Sigmoid colon (tissue), 4 donors: ENCODE measurements around the gene SLCO6A1.

ENCODE experiments used
- POLR2A ChIP-seq, 2 donors: fragments of 450-650 bp; IDR thresholded peaks; one replicate each; pipeline ENCODE4 v1.6.1; 2016; ENCODE audit warnings: antibody characterized with exemption in 2 of 2, mild to moderate bottlenecking in 2 of 2, moderate library complexity in 2 of 2
- POLR2AphosphoS5 ChIP-seq, 4 donors: sonication (generic); formaldehyde crosslinking; IDR thresholded peaks; one replicate each; pipeline ENCODE4 v1.6.1; 2017; ENCODE audit warnings: antibody characterized with exemption in 4 of 4
- TF ChIP-seq, protein P1 (sequence below), 4 experiments: fragments of 450-650 bp in 3 of 4; fragments of 200-600 bp in 1 of 4; IDR thresholded peaks; one replicate each; pipeline ENCODE4 v1.5.1; 2016 to 2019; ENCODE audit warnings: antibody characterized with exemption in 4 of 4, mild to moderate bottlenecking in 3 of 4, moderate library complexity in 2 of 4

DNA sequence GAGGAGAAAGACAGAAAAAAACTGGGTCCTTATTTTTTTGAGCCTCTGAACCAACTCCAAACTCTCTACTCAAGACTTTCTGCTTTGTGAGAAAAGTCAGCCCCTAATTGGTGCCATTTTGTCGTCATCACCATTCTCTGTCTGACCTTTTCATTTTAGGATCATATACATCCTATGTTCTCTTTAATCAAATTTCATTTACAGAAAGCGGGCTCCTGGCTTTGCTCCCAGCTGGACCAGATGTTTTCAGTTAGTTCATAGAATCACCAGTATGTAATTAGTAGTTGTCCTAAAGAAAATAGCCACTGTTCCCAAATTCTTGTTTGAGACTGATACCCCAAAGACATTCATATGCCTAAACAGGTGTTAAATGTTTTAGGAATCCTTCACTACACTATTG, 174.1 kb downstream of the SLCO6A1 start:
- TF ChIP-seq POLR2A (IDR thresholded peaks at IDR 0.05): no peak
- TF ChIP-seq, protein P1, sequence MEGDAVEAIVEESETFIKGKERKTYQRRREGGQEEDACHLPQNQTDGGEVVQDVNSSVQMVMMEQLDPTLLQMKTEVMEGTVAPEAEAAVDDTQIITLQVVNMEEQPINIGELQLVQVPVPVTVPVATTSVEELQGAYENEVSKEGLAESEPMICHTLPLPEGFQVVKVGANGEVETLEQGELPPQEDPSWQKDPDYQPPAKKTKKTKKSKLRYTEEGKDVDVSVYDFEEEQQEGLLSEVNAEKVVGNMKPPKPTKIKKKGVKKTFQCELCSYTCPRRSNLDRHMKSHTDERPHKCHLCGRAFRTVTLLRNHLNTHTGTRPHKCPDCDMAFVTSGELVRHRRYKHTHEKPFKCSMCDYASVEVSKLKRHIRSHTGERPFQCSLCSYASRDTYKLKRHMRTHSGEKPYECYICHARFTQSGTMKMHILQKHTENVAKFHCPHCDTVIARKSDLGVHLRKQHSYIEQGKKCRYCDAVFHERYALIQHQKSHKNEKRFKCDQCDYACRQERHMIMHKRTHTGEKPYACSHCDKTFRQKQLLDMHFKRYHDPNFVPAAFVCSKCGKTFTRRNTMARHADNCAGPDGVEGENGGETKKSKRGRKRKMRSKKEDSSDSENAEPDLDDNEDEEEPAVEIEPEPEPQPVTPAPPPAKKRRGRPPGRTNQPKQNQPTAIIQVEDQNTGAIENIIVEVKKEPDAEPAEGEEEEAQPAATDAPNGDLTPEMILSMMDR (IDR thresholded peaks at IDR 0.05): no peak
- TF ChIP-seq POLR2AphosphoS5 (IDR thresholded peaks at IDR 0.05): no peak
